ENCODE data around the gene TFB2M.
"Not testable (repeated sequence)": the region's sequence is repeated elsewhere in the genome, so short reads cannot be mapped to it uniquely, and the experiment has no call there.

Gene TFB2M

GRCh38 chr1:246583056-246583440 lies 17.0 kb upstream of the TFB2M start:
- no peaks in the 10 kb centered on the region for H3K9me3 ChIP-seq (ENCODE audit: control insufficient read depth, insufficient read depth, low read length)
- H3K9ac ChIP-seq (ENCODE audit: low read depth, low read length) = no peak overlapping the region
- no peak overlapping the region for H3K4me3 ChIP-seq (ENCODE audit: low read depth, low read length)
- peaks cover 3% of the 10 kb centered on the region; the same call in 1 of the 2 replicates for H3K4me1 ChIP-seq (ENCODE audit: control insufficient read depth, insufficient read depth, low read length)
- peak overlapping the region; percentile 40 for H3K27ac ChIP-seq (ENCODE audit: low read depth, low read length)
- H3K27me3 ChIP-seq (ENCODE audit: control insufficient read depth, insufficient read depth, low read length) = no peaks in the 10 kb centered on the region
- 0 out of 2 replicates have a peak, but pooled peaks cover 7% of the 10 kb centered on the region for H3K36me3 ChIP-seq (ENCODE audit: control insufficient read depth, insufficient read depth, low read length)

GRCh38 chr1:246582301-246583055 lies 16.4 kb upstream of the TFB2M start:
- H3K9ac ChIP-seq (ENCODE audit: low read depth, low read length) = no peak overlapping the region
- H3K9me3 ChIP-seq (ENCODE audit: control insufficient read depth, insufficient read depth, low read length) = no peaks in the 10 kb centered on the region
- H3K4me3 ChIP-seq (ENCODE audit: low read depth, low read length) = no peak overlapping the region
- no peaks in the 10 kb centered on the region for H3K27me3 ChIP-seq (ENCODE audit: control insufficient read depth, insufficient read depth, low read length)
- 0 out of 2 replicates have a peak, but pooled peaks cover 7% of the 10 kb centered on the region for H3K36me3 ChIP-seq (ENCODE audit: control insufficient read depth, insufficient read depth, low read length)
- no peaks in the 10 kb centered on the region; the same call in 1 of the 2 replicates for H3K4me1 ChIP-seq (ENCODE audit: control insufficient read depth, insufficient read depth, low read length)
- H3K27ac ChIP-seq (ENCODE audit: low read depth, low read length) = no peak overlapping the region

- Histone ChIP-seq H3K27me3 (ENCODE audit: control insufficient read depth, insufficient read depth, low read length) (no peaks in the 10 kb centered on the region), H3K9ac (ENCODE audit: low read depth, low read length) (no peak overlapping the region), H3K9me3 (ENCODE audit: control insufficient read depth, insufficient read depth, low read length) (no peaks in the 10 kb centered on the region), H3K4me1 (ENCODE audit: control insufficient read depth, insufficient read depth, low read length) (no peaks in the 10 kb centered on the region; the same call in 1 of the 2 replicates), H3K36me3 (ENCODE audit: control insufficient read depth, insufficient read depth, low read length) (0 out of 2 replicates have a peak, but pooled peaks cover 7% of the 10 kb centered on the region), H3K27ac (ENCODE audit: low read depth, low read length) (no peak overlapping the region), H3K4me3 (ENCODE audit: low read depth, low read length) (no peak overlapping the region)
Measured at GRCh38 chr1:246580497-246581370, 14.7 kb upstream of the TFB2M start.

DNA sequence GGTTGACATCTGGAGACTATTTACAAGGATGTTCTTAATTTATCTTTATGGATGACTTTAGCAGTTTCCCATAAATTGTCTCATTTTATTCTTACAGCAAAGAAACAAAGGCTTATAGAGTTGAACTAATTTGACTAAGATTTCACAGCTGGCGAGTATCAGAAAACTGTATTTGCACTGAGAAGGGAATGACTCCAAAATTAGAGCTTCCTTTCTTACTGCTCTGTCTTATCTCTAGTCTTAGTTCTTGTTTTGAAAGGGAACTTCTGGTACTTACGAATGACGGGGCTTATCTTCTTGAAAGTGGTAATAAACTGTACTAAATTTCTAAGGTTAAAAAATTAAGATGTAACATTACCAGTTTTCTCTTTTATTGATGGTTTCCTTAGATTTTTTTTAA lies 13.8 kb upstream of the TFB2M start:
- no peaks in the 10 kb centered on the region for H3K9me3 ChIP-seq (ENCODE audit: control insufficient read depth, insufficient read depth, low read length)
- no peak overlapping the region for H3K9ac ChIP-seq (ENCODE audit: low read depth, low read length)
- H3K36me3 ChIP-seq (ENCODE audit: control insufficient read depth, insufficient read depth, low read length) = 0 out of 2 replicates have a peak, but pooled peaks cover 7% of the 10 kb centered on the region
- no peak overlapping the region for H3K27ac ChIP-seq (ENCODE audit: low read depth, low read length)
- H3K4me1 ChIP-seq (ENCODE audit: control insufficient read depth, insufficient read depth, low read length) = no peaks in the 10 kb centered on the region; the same call in 1 of the 2 replicates
- H3K27me3 ChIP-seq (ENCODE audit: control insufficient read depth, insufficient read depth, low read length) = no peaks in the 10 kb centered on the region
- no peak overlapping the region for H3K4me3 ChIP-seq (ENCODE audit: low read depth, low read length)

DNA sequence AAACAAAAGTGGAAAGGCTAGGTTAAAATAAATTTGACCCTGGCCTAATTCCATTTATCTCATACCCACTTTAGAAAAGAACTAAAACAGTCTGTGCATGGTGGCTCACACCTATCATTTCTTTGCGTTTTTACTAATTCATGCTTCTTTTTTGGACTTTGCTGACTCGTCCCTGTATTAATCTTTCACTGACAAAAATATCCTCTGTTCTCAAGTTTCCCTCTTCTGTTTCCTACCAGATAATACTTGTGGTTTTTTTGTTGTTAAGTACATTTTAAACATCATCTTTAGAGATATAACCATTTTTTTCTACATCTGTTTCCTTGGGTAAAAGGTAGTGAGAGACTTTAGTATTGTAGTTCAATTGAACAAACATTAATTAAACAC lies 11.7 kb upstream of the TFB2M start:
- no peaks in the 10 kb centered on the region for H3K4me1 ChIP-seq (ENCODE audit: control insufficient read depth, insufficient read depth, low read length)
- no peak overlapping the region for H3K4me3 ChIP-seq (ENCODE audit: low read depth, low read length)

DNA sequence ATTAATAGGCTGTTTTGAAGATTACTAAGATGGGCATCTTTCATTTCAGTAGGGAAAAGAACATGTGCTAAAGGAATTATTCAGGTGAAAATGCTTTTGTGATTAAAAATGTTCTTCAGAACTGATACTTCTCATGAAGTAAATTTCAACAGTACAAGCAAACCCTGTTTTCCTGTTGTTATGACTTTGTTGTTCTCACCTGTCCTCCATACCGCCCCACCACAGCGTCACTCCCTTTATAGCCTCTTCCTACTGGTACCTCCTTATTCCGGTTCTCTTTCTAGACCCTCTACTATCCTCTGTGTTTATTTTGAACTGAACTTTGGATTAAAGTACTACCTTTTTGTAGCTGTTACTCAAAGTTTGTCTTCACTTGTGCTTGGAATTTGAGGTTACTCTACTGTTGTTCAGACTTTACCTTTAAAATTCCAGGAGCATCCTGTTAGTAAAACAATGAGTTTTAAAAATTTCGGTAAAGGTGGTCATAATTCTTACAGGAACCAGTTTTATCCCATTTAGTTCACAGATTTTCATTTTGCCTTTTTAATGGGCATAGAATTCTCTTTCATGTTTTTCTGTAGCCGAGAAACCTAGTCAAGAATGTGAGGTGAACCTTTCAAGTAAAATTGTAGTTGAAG lies 11.1 kb upstream of the TFB2M start:
- no peaks in the 10 kb centered on the region for H3K27me3 ChIP-seq (ENCODE audit: control insufficient read depth, insufficient read depth, low read length)
- no peaks in the 10 kb centered on the region for H3K4me1 ChIP-seq (ENCODE audit: control insufficient read depth, insufficient read depth, low read length)
- H3K4me3 ChIP-seq (ENCODE audit: low read depth, low read length) = no peak overlapping the region
- no peaks in the 10 kb centered on the region for H3K9me3 ChIP-seq (ENCODE audit: control insufficient read depth, insufficient read depth, low read length)
- no peak overlapping the region for H3K27ac ChIP-seq (ENCODE audit: low read depth, low read length)
- H3K9ac ChIP-seq (ENCODE audit: low read depth, low read length) = no peak overlapping the region
- H3K36me3 ChIP-seq (ENCODE audit: control insufficient read depth, insufficient read depth, low read length) = no peaks in the 10 kb centered on the region

More for the DNA sequence above, 11.7 kb upstream of the TFB2M start:
- Histone ChIP-seq H3K27ac (ENCODE audit: low read depth, low read length) (no peak overlapping the region), H3K9ac (ENCODE audit: low read depth, low read length) (no peak overlapping the region), H3K36me3 (ENCODE audit: control insufficient read depth, insufficient read depth, low read length) (no peaks in the 10 kb centered on the region), H3K9me3 (ENCODE audit: control insufficient read depth, insufficient read depth, low read length) (no peaks in the 10 kb centered on the region), H3K27me3 (ENCODE audit: control insufficient read depth, insufficient read depth, low read length) (no peaks in the 10 kb centered on the region)

DNA sequence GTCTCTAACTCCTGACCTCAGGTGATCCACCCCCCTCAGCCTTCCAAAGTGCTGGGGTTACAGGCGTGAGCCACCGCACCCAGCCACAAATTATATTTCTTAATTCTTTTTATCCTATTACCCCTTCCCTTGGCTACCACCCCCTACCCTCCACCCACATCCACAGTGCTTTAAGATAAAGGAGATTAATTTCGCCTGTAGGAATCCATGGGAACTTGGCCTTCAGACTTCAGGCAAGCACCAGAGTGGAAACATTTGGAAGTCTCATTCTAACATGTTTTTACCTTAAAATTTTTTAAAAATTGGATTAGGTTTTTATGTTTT lies 10.6 kb upstream of the TFB2M start:
- Histone ChIP-seq H3K4me3 (ENCODE audit: low read depth, low read length) (no peak overlapping the region), H3K36me3 (ENCODE audit: control insufficient read depth, insufficient read depth, low read length) (no peaks in the 10 kb centered on the region), H3K27me3 (ENCODE audit: control insufficient read depth, insufficient read depth, low read length) (no peaks in the 10 kb centered on the region), H3K4me1 (ENCODE audit: control insufficient read depth, insufficient read depth, low read length) (no peaks in the 10 kb centered on the region), H3K27ac (ENCODE audit: low read depth, low read length) (no peak overlapping the region), H3K9ac (ENCODE audit: low read depth, low read length) (no peak overlapping the region), H3K9me3 (ENCODE audit: control insufficient read depth, insufficient read depth, low read length) (no peaks in the 10 kb centered on the region)

DNA sequence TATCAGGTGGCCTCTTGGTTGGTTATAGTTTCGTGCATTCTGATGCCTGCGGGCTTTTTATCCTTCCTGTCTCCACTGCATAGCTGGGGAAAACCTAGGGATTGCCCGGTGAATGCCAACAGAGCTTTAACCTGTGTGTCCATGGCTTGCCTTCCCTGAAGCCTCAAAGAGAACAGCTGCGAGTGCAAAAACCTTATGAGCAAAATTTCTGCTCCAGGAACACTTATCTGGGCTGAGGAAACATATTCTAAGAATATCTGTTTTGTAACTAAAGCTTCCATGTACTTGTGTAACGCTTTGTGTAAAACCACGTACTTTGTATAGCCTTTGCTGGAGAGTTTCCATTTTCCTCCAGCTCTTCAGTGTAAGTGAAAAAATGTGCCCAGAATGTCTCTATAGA lies 7.4 kb upstream of the TFB2M start:
- no peak overlapping the region for H3K4me3 ChIP-seq (ENCODE audit: low read depth, low read length)
- H3K36me3 ChIP-seq (ENCODE audit: control insufficient read depth, insufficient read depth, low read length) = no peaks in the 10 kb centered on the region
- no peak overlapping the region for H3K9ac ChIP-seq (ENCODE audit: low read depth, low read length)
- no peaks in the 10 kb centered on the region for H3K27me3 ChIP-seq (ENCODE audit: control insufficient read depth, insufficient read depth, low read length)
- no peaks in the 10 kb centered on the region for H3K4me1 ChIP-seq (ENCODE audit: control insufficient read depth, insufficient read depth, low read length)
- no peaks in the 10 kb centered on the region for H3K9me3 ChIP-seq (ENCODE audit: control insufficient read depth, insufficient read depth, low read length)
- no peak overlapping the region for H3K27ac ChIP-seq (ENCODE audit: low read depth, low read length)

DNA sequence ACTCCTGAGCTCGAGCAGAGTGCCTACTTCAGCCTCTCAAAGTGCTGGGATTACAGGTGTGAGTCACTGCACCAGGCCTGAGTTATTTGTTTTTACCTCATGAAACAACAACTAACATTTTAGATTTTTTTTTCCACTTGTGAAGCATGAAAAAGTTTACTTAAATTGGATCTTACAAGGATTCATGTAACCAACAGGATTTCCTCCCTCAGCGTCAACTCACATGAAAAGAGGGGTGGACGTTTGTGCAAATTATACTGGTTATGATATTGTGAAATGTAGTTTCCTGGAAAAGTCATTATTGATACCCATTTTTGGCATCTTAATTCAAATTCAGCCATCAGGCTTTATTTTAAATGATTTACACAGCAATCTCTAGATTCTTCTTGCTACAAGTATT lies 6.7 kb upstream of the TFB2M start:
- H3K27ac ChIP-seq (ENCODE audit: low read depth, low read length) = no peak overlapping the region
- H3K9ac ChIP-seq (ENCODE audit: low read depth, low read length) = no peak overlapping the region
- H3K4me1 ChIP-seq (ENCODE audit: control insufficient read depth, insufficient read depth, low read length) = no peaks in the 10 kb centered on the region
- no peaks in the 10 kb centered on the region for H3K9me3 ChIP-seq (ENCODE audit: control insufficient read depth, insufficient read depth, low read length)
- no peaks in the 10 kb centered on the region for H3K27me3 ChIP-seq (ENCODE audit: control insufficient read depth, insufficient read depth, low read length)
- H3K4me3 ChIP-seq (ENCODE audit: low read depth, low read length) = no peak overlapping the region
- no peaks in the 10 kb centered on the region for H3K36me3 ChIP-seq (ENCODE audit: control insufficient read depth, insufficient read depth, low read length)

GRCh38 chr1:246571953-246572352 lies 5.9 kb upstream of the TFB2M start:
- no peaks in the 10 kb centered on the region for H3K4me1 ChIP-seq (ENCODE audit: control insufficient read depth, insufficient read depth, low read length)
- no peak overlapping the region for H3K27ac ChIP-seq (ENCODE audit: low read depth, low read length)
- H3K9ac ChIP-seq (ENCODE audit: low read depth, low read length) = no peak overlapping the region
- H3K27me3 ChIP-seq (ENCODE audit: control insufficient read depth, insufficient read depth, low read length) = no peaks in the 10 kb centered on the region
- no peak overlapping the region for H3K4me3 ChIP-seq (ENCODE audit: low read depth, low read length)
- no peaks in the 10 kb centered on the region for H3K36me3 ChIP-seq (ENCODE audit: control insufficient read depth, insufficient read depth, low read length)
- H3K9me3 ChIP-seq (ENCODE audit: control insufficient read depth, insufficient read depth, low read length) = no peaks in the 10 kb centered on the region

DNA sequence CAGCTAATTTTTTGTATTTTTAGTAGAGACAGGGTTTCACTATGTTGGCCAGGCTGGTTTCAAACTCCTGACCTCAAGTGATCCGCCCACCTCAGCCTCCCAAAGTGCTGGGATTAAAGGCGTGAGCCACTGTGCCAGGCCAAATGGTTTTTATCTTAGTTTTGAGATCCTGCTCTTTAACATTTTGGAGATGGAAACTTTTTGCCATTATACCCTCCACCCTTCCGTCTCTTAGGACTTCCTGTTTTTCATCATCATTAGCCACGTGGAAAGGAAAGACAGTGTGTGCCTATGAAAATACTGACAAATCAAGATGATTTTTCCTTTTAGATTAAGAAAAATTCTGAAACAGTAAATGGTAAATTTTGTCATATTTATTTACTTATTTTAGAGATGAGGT lies 5.2 kb upstream of the TFB2M start:
- H3K27me3 ChIP-seq (ENCODE audit: control insufficient read depth, insufficient read depth, low read length); H3K9ac ChIP-seq (ENCODE audit: low read depth, low read length); H3K36me3 ChIP-seq (ENCODE audit: control insufficient read depth, insufficient read depth, low read length); H3K9me3 ChIP-seq (ENCODE audit: control insufficient read depth, insufficient read depth, low read length); H3K27ac ChIP-seq (ENCODE audit: low read depth, low read length); H3K4me3 ChIP-seq (ENCODE audit: low read depth, low read length); H3K4me1 ChIP-seq (ENCODE audit: control insufficient read depth, insufficient read depth, low read length): not testable (repeated sequence)
